Measurements from ENCODE around the gene DZIP3.
"Not testable (repeated sequence)": the region's sequence is repeated elsewhere in the genome, so short reads cannot be mapped to it uniquely, and the experiment has no call there.

DZIP3 gene

GRCh38 chr3:108623504-108623903 is 34.0 kb downstream of the DZIP3 start:
- WGBS, 2 experiments (ENCODE audit: insufficient coverage in 2 of 2): 88 to 100% methylated on average over 1 of the region's 3 CpGs
- H3K4me1 ChIP-seq (ENCODE audit: control insufficient read depth, insufficient read depth, low read length, poor library complexity, severe bottlenecking): no peaks in the 10 kb centered on the region
- no peaks in the 10 kb centered on the region for H3K9me3 ChIP-seq (ENCODE audit: control insufficient read depth, low read length)
- no peak overlapping the region for H3K4me3 ChIP-seq (ENCODE audit: extremely low read depth, insufficient read depth, low read length, poor library complexity, severe bottlenecking)
- H3K27ac ChIP-seq (ENCODE audit: low read depth, low read length, severe bottlenecking): no peak overlapping the region
- H3K36me3 ChIP-seq (ENCODE audit: control insufficient read depth, insufficient read depth, low read length): peaks cover 9% of the 10 kb centered on the region

- Histone ChIP-seq H3K36me3 (ENCODE audit: control insufficient read depth, insufficient read depth, low read length) (peaks cover 9% of the 10 kb centered on the region), H3K9me3 (ENCODE audit: control insufficient read depth, low read length) (no peaks in the 10 kb centered on the region), H3K27ac (ENCODE audit: low read depth, low read length, severe bottlenecking) (no peak overlapping the region), H3K4me3 (ENCODE audit: extremely low read depth, insufficient read depth, low read length, poor library complexity, severe bottlenecking) (no peak overlapping the region), H3K4me1 (ENCODE audit: control insufficient read depth, insufficient read depth, low read length, poor library complexity, severe bottlenecking) (no peaks in the 10 kb centered on the region)
- WGBS, 2 experiments (ENCODE audit: insufficient coverage in 2 of 2): no CpG with 5 or more reads among the region's 1 CpG
Observed at GRCh38 chr3:108629974-108630373, 40.5 kb downstream of the DZIP3 start.

GRCh38 chr3:108642526-108642925 is 53.0 kb downstream of the DZIP3 start:
- 93% methylated on average over 2 of the region's 3 CpGs; no CpG with 5 or more reads in 1 of the 2 experiments for WGBS, 2 experiments (ENCODE audit: insufficient coverage in 2 of 2)

GRCh38 chr3:108645364-108645763 is 55.8 kb downstream of the DZIP3 start:
- 63% methylated on average over 1 of the region's 1 CpG; no CpG with 5 or more reads in 1 of the 2 experiments for WGBS, 2 experiments (ENCODE audit: insufficient coverage in 2 of 2)
- no peaks in the 10 kb centered on the region for H3K4me1 ChIP-seq (ENCODE audit: control insufficient read depth, insufficient read depth, low read length, poor library complexity, severe bottlenecking)
- H3K27ac ChIP-seq (ENCODE audit: low read depth, low read length, severe bottlenecking): no peak overlapping the region
- peaks cover 5% of the 10 kb centered on the region for H3K36me3 ChIP-seq (ENCODE audit: control insufficient read depth, insufficient read depth, low read length)
- no peaks in the 10 kb centered on the region for H3K9me3 ChIP-seq (ENCODE audit: control insufficient read depth, low read length)
- H3K4me3 ChIP-seq (ENCODE audit: extremely low read depth, insufficient read depth, low read length, poor library complexity, severe bottlenecking): no peak overlapping the region

More at GRCh38 chr3:108642526-108642925, 53.0 kb downstream of the DZIP3 start:
- Histone ChIP-seq H3K27ac (ENCODE audit: low read depth, low read length, severe bottlenecking) (no peak overlapping the region), H3K9me3 (ENCODE audit: control insufficient read depth, low read length) (no peaks in the 10 kb centered on the region), H3K4me1 (ENCODE audit: control insufficient read depth, insufficient read depth, low read length, poor library complexity, severe bottlenecking) (no peaks in the 10 kb centered on the region), H3K4me3 (ENCODE audit: extremely low read depth, insufficient read depth, low read length, poor library complexity, severe bottlenecking) (no peak overlapping the region), H3K36me3 (ENCODE audit: control insufficient read depth, insufficient read depth, low read length) (peaks cover 5% of the 10 kb centered on the region)

- not testable (repeated sequence) for H3K27ac ChIP-seq (ENCODE audit: low read depth, low read length, severe bottlenecking); H3K9me3 ChIP-seq (ENCODE audit: control insufficient read depth, low read length); H3K4me1 ChIP-seq (ENCODE audit: control insufficient read depth, insufficient read depth, low read length, poor library complexity, severe bottlenecking); H3K4me3 ChIP-seq (ENCODE audit: extremely low read depth, insufficient read depth, low read length, poor library complexity, severe bottlenecking)
- 91 to 97% methylated on average over 10 to 15 of the region's 15 CpGs for WGBS, 2 experiments (ENCODE audit: insufficient coverage in 2 of 2)
- peaks cover 23% of the 10 kb centered on the region for H3K36me3 ChIP-seq (ENCODE audit: control insufficient read depth, insufficient read depth, low read length)
Observed at GRCh38 chr3:108655664-108656063, 66.1 kb downstream of the DZIP3 start.

- Histone ChIP-seq H3K9me3 (ENCODE audit: control insufficient read depth, low read length) (no peaks in the 10 kb centered on the region), H3K27ac (ENCODE audit: low read depth, low read length, severe bottlenecking) (no peak overlapping the region), H3K36me3 (ENCODE audit: control insufficient read depth, insufficient read depth, low read length) (no peaks in the 10 kb centered on the region), H3K4me3 (ENCODE audit: extremely low read depth, insufficient read depth, low read length, poor library complexity, severe bottlenecking) (no peak overlapping the region), H3K4me1 (ENCODE audit: control insufficient read depth, insufficient read depth, low read length, poor library complexity, severe bottlenecking) (no peaks in the 10 kb centered on the region)
- 100% methylated on average over 1 of the region's 2 CpGs; no CpG with 5 or more reads in 1 of the 2 experiments for WGBS, 2 experiments (ENCODE audit: insufficient coverage in 2 of 2)
Observed at GRCh38 chr3:108661699-108662098, 72.2 kb downstream of the DZIP3 start.

GRCh38 chr3:108662142-108662738 is 72.7 kb downstream of the DZIP3 start:
- H3K36me3 ChIP-seq (ENCODE audit: control insufficient read depth, insufficient read depth, low read length): no peaks in the 10 kb centered on the region
- no peaks in the 10 kb centered on the region for H3K9me3 ChIP-seq (ENCODE audit: control insufficient read depth, low read length)
- no peak overlapping the region for H3K4me3 ChIP-seq (ENCODE audit: extremely low read depth, insufficient read depth, low read length, poor library complexity, severe bottlenecking)
- no peak overlapping the region for H3K27ac ChIP-seq (ENCODE audit: low read depth, low read length, severe bottlenecking)
- no peaks in the 10 kb centered on the region for H3K4me1 ChIP-seq (ENCODE audit: control insufficient read depth, insufficient read depth, low read length, poor library complexity, severe bottlenecking)
- no CpG with 5 or more reads among the region's 6 CpGs for WGBS, 2 experiments (ENCODE audit: insufficient coverage in 2 of 2)

- Histone ChIP-seq H3K9me3 (ENCODE audit: control insufficient read depth, low read length) (no peaks in the 10 kb centered on the region), H3K4me1 (ENCODE audit: control insufficient read depth, insufficient read depth, low read length, poor library complexity, severe bottlenecking) (no peaks in the 10 kb centered on the region), H3K36me3 (ENCODE audit: control insufficient read depth, insufficient read depth, low read length) (no peaks in the 10 kb centered on the region), H3K27ac (ENCODE audit: low read depth, low read length, severe bottlenecking) (no peak overlapping the region), H3K4me3 (ENCODE audit: extremely low read depth, insufficient read depth, low read length, poor library complexity, severe bottlenecking) (no peak overlapping the region)
- no CpG with 5 or more reads among the region's 1 CpG for WGBS, 2 experiments (ENCODE audit: insufficient coverage in 2 of 2)
Observed at GRCh38 chr3:108664266-108664665, 74.7 kb downstream of the DZIP3 start.

GRCh38 chr3:108667312-108667711 is 77.8 kb downstream of the DZIP3 start:
- Histone ChIP-seq H3K4me1 (ENCODE audit: control insufficient read depth, insufficient read depth, low read length, poor library complexity, severe bottlenecking) (no peaks in the 10 kb centered on the region), H3K27ac (ENCODE audit: low read depth, low read length, severe bottlenecking) (no peak overlapping the region), H3K36me3 (ENCODE audit: control insufficient read depth, insufficient read depth, low read length) (peaks cover 2% of the 10 kb centered on the region), H3K9me3 (ENCODE audit: control insufficient read depth, low read length) (no peaks in the 10 kb centered on the region), H3K4me3 (ENCODE audit: extremely low read depth, insufficient read depth, low read length, poor library complexity, severe bottlenecking) (no peak overlapping the region)
- WGBS, 2 experiments (ENCODE audit: insufficient coverage in 2 of 2): no CpG with 5 or more reads among the region's 1 CpG

- no peaks in the 10 kb centered on the region for H3K9me3 ChIP-seq (ENCODE audit: control insufficient read depth, low read length)
- no peak overlapping the region for H3K27ac ChIP-seq (ENCODE audit: low read depth, low read length, severe bottlenecking)
- no peak overlapping the region for H3K4me3 ChIP-seq (ENCODE audit: extremely low read depth, insufficient read depth, low read length, poor library complexity, severe bottlenecking)
- H3K36me3 ChIP-seq (ENCODE audit: control insufficient read depth, insufficient read depth, low read length): peaks cover 2% of the 10 kb centered on the region
- no peaks in the 10 kb centered on the region for H3K4me1 ChIP-seq (ENCODE audit: control insufficient read depth, insufficient read depth, low read length, poor library complexity, severe bottlenecking)
Observed at GRCh38 chr3:108669208-108669607, 79.7 kb downstream of the DZIP3 start.

- Histone ChIP-seq H3K36me3 (ENCODE audit: control insufficient read depth, insufficient read depth, low read length) (peaks cover 12% of the 10 kb centered on the region), H3K4me3 (ENCODE audit: extremely low read depth, insufficient read depth, low read length, poor library complexity, severe bottlenecking) (no peak overlapping the region), H3K4me1 (ENCODE audit: control insufficient read depth, insufficient read depth, low read length, poor library complexity, severe bottlenecking) (no peaks in the 10 kb centered on the region), H3K27ac (ENCODE audit: low read depth, low read length, severe bottlenecking) (no peak overlapping the region), H3K9me3 (ENCODE audit: control insufficient read depth, low read length) (no peaks in the 10 kb centered on the region)
Observed at GRCh38 chr3:108672701-108673100, 83.2 kb downstream of the DZIP3 start.
